ENCODE results near the gene SOCS1. TPM values are rescaled to one million over a fixed set of nuclear protein-coding genes. Genes with fewer than 3 reads are reported as not detected.

SOCS1 gene
- total RNA-seq, 1 donor from 2014 or later: 15.3 TPM

- Histone ChIP-seq H3K27me3 (no peaks in the 10 kb centered on the region), H3K4me1 (no peaks in the 10 kb centered on the region), H3K27ac (no peak overlapping the region), H3K9me3 (no peaks in the 10 kb centered on the region), H3K36me3 (no peaks in the 10 kb centered on the region), H3K4me3 (no peak overlapping the region)
- intact Hi-C loops (cut with DNase I): no loop called here
- DNase-seq: no peak
- ATAC-seq: no peak
- no peak for TF ChIP-seq CTCF (IDR thresholded peaks at IDR 0.05)
These were observed 9.1 kb upstream of the SOCS1 start for GRCh38 chr16:11265124-11265523.

- no peak for ATAC-seq
- intact Hi-C loops (cut with DNase I): no loop called here
These were observed 8.3 kb upstream of the SOCS1 start for GRCh38 chr16:11264155-11264832.

GRCh38 chr16:11263737-11264136 is 7.7 kb upstream of the SOCS1 start:
- no peak for ATAC-seq

More at GRCh38 chr16:11264155-11264832, 8.3 kb upstream of the SOCS1 start:
- H3K9me3 ChIP-seq: no peaks in the 10 kb centered on the region
- no peak for DNase-seq
- no peaks in the 10 kb centered on the region for H3K27me3 ChIP-seq
- H3K4me3 ChIP-seq: no peak overlapping the region
- no peak for TF ChIP-seq CTCF (IDR thresholded peaks at IDR 0.05)
- peaks cover 3% of the 10 kb centered on the region for H3K4me1 ChIP-seq
- H3K27ac ChIP-seq: no peak overlapping the region
- H3K36me3 ChIP-seq: no peaks in the 10 kb centered on the region

GRCh38 chr16:11262915-11263314 is 6.9 kb upstream of the SOCS1 start:
- DNase-seq (no peak), ATAC-seq (no peak)
- Histone ChIP-seq H3K4me3 (no peak overlapping the region), H3K4me1 (peaks cover 13% of the 10 kb centered on the region), H3K27me3 (no peaks in the 10 kb centered on the region), H3K9me3 (no peaks in the 10 kb centered on the region), H3K27ac (no peak overlapping the region), H3K36me3 (no peaks in the 10 kb centered on the region)
- intact Hi-C loops (cut with DNase I): no loop called here
- TF ChIP-seq CTCF (IDR thresholded peaks at IDR 0.05): no peak

More at GRCh38 chr16:11263737-11264136, 7.7 kb upstream of the SOCS1 start:
- Histone ChIP-seq H3K4me1 (peaks cover 9% of the 10 kb centered on the region), H3K27me3 (no peaks in the 10 kb centered on the region), H3K36me3 (no peaks in the 10 kb centered on the region), H3K4me3 (no peak overlapping the region), H3K9me3 (no peaks in the 10 kb centered on the region), H3K27ac (no peak overlapping the region)
- intact Hi-C loops (cut with DNase I): no loop called here
- no peak for TF ChIP-seq CTCF (IDR thresholded peaks at IDR 0.05)
- DNase-seq: no peak

- ATAC-seq: no peak
- no peaks in the 10 kb centered on the region for H3K36me3 ChIP-seq
- no peaks in the 10 kb centered on the region for H3K9me3 ChIP-seq
- no peaks in the 10 kb centered on the region for H3K27me3 ChIP-seq
- TF ChIP-seq CTCF (IDR thresholded peaks at IDR 0.05): no peak
- H3K4me1 ChIP-seq: peaks cover 20% of the 10 kb centered on the region
- intact Hi-C loops (cut with DNase I): no loop called here
- no peak overlapping the region for H3K27ac ChIP-seq
- DNase-seq: no peak
- H3K4me3 ChIP-seq: no peak overlapping the region
These were observed 4.6 kb upstream of the SOCS1 start for GRCh38 chr16:11260596-11260966.

Measured in upper lobe of right lung (tissue), 1 donor.